GM21717 (cell line): Measurements from ENCODE around the gene OSBPL5.

Experiments
- ATAC-seq: cut with Tn5 transposase; IDR thresholded peaks from one replicate; pipeline ENCODE4 v1.9.1; 2021; ENCODE audit warnings: mild to moderate bottlenecking, moderate library complexity; ENCODE audit not compliant: unreplicated experiment

The OSBPL5 gene

DNA sequence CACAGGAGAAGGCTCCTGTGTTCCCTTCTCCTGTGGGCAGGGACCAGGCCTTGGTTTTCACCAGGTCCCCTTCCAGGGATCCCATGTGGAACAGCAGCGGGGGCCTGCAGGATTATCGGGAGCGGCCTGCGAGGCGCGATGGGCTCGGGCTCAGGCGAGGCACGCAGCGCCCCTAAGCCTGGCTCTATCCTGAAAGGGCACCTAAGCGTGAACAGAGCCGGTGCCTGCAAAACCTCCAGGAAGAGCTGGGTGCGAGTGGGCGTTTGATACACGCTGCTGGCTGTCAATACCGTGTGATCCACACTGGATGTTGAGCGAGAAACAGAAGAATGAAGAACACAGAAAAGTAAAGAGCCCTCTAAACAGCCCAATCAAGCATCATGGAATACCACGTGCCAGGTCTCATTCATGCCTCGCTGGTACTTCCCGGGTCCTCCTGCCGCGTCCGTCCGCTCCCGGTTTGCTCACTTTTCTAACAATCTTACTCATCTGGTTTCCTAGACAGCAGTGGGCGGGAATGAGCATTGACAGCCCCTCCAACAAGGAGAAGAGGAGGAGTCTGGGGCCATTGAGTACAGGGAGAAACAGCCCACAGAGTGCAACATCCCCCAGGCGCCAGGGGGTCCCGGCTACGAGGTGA, 12.5 kb downstream of the OSBPL5 start:
- ATAC-seq, result no peak

DNA sequence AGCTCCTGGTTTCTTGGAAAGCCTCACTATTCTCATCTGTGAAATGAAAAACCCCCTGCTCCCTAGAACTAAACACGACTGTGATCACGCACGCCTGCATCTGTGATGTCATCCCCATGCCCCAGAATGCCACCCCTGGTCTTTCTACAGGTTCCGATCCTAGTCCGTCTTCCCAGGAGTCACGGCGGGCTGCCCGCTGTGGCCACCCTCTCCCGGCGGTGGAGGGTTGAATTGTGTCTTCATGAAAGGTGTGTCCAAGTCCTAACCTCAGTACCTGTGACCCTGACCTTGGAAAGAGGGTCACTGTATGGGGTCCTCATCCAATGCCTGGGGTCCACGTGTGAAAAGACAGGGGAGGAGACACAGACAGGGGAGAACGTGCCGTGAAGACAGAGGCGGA, 14.4 kb downstream of the OSBPL5 start:
- ATAC-seq, result no peak

DNA sequence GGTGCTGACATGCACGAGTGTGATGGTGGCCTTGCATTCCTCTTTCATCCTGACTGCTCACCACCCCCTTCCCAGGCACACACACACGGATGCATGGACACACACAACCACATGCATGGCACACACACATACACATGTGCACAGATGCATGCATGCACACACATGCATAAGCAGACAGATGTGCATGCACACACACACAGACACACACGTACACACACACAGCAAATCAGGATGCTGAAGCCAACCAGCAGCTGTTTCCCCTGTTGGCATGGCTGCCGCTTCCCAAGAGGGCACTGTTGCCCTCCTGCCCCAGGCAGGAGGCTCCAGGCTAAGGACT, 15.3 kb downstream of the OSBPL5 start:
- ATAC-seq, result no peak

DNA sequence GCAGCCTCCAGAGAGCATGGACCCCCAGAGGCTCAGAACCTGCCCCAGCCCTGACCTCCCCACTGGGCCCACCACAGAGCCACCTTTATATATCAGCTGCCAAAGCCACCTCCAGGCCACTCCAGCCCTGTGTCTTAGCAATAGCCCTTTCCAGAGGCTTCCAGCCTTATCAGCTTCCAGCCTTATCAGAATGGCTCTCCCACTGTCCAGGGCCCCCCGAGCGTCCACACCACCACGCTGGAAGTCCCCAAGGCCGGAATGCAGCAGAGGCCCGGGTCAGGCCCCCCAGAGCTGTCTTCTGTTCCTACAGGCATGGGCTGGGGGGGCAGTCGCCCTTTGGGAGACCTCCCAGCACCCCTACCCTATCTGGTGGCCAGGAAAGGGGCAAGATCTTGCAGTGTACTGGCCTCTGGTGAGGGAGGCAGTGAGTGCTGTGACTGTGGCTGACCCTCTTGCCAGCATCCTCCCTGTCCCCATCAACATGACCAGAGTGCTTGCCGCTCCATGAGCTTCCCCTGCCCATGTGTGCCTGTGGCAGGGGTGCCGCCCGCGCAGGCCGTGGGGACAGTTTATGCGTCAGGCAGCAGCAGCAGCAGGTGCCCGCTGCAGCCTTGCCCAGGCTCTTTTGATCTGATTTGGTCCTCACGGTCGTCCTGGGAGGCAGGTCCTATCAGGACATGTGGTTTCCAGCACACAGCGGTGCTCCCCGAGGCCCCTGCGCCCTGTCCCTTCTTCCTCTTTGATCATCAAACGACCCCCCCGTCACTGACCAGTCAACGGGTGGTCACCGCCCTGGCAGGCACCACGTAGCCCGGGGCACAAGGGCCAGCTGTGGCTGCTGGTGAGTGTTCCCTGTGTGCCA, 15.9 kb downstream of the OSBPL5 start:
- no peak for ATAC-seq

DNA sequence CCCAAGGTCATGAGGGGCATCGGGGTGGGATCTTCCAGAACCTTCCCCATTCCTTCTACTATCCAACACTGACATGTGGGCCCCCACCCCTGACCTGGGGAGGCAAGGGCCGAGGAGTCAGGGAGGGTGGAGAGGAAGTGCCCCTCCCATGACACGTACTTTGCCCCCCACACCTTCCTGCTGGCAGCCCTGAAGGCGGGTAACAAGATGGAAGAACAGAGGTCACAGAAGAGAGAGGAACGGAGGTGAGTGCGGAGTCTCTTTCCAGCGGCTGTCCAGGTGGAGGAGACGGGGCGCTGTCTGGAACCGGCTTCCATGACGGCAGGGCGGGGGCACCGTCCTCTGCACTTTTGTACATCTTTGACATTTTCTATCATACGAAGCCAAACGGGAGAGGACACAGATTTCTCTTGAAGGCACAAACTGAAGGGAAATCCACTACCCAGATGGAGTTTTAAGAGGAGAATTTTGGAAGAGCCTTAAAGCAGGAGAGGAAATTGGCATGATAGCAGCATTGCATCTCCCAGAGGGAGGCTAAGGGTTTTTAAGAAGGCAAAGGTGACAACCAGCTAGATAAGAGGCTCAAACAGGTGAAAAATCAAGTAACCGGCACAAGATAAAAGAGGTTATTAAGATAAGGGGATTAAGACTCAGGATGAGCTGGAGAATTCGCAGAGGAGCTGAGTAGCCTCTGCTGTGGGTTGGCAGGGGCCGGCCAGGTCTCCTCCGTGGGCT, 16.7 kb downstream of the OSBPL5 start:
- ATAC-seq, result no peak

DNA sequence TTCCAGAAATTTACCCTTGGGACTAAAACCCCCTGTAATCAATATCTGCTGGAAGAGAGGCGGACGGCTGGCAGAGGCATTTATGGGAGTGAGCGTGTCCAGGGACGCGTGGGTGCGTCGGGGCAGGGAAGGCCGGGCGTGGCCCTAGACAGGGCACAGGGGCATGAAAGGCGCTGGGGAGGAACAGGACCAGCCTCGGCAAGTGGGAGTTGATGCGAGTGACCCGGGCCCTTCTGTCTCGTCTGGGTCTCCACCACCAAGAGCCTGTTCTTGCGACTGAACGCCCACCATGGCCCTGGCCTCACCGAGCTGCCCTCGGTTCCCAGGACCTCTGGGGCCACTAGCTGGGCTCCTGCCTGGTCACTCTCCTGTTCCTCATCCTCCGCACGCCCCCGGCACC, 17.5 kb downstream of the OSBPL5 start:
- ATAC-seq, result no peak

DNA sequence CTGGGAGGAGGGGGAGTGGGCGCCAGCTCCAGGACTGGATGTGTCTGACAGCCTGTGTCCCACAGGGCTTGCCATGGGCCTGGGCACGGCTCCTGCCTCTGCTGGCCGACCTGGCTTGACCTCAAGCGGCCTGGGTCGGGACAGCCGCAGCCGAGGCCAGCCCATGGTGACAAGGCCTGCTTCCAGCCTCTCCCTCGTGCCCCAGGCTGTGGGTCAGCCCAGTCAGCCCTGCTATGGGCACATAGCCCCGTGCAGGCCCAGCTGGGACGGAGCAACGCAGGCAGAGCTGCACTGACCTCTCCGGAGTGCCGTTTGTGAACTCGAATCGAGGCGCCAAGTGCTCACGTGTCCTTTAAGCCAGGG, 17.9 kb downstream of the OSBPL5 start:
- ATAC-seq, result no peak

DNA sequence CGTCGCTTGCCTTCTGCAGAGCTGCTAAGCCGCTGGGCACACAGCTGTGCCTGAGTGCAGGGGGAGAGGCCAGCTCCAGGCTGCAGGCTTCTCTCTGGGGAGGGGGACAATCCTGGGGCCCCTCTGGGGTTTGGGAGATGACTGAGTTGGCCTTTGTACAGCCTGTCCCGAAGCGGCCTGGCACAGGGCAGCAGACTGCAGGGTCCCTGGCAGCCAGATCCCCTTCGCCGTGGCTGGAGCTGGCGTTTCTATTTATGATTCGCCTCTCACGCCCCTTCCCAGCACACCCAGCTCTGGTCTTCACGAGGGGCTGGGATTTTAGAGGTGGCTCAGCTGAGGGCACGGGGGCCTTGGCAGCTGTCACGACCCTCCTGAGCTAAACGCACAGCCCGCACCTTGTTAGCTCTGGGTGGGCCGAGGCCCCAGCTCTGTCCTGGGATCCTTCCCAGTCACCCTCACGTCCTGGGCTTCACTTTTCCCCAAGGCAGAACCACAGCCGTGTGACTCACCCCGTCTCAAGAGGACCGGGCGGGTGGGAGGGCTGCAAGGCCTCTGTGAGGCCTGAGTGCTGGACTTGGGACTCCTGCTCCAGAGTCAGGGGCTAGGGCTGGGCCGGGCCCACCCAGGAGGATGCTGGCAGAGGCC, 18.4 kb downstream of the OSBPL5 start:
- no peak for ATAC-seq

DNA sequence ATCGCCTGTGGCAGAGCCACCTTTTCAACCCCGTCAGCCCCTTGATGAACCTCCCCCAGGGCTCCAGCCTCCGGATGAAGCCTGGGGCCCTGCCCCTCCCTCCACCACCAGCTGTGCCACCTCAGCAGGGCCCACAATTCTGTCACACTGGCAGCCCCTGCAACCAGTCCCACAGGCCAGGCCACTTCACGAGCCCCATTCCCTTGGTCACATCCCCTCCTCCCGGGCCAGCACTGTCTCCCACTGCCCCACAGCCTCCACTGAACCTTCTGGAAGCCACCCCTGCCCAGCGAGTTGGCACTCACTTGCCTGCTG, 19.9 kb downstream of the OSBPL5 start:
- ATAC-seq, result no peak

DNA sequence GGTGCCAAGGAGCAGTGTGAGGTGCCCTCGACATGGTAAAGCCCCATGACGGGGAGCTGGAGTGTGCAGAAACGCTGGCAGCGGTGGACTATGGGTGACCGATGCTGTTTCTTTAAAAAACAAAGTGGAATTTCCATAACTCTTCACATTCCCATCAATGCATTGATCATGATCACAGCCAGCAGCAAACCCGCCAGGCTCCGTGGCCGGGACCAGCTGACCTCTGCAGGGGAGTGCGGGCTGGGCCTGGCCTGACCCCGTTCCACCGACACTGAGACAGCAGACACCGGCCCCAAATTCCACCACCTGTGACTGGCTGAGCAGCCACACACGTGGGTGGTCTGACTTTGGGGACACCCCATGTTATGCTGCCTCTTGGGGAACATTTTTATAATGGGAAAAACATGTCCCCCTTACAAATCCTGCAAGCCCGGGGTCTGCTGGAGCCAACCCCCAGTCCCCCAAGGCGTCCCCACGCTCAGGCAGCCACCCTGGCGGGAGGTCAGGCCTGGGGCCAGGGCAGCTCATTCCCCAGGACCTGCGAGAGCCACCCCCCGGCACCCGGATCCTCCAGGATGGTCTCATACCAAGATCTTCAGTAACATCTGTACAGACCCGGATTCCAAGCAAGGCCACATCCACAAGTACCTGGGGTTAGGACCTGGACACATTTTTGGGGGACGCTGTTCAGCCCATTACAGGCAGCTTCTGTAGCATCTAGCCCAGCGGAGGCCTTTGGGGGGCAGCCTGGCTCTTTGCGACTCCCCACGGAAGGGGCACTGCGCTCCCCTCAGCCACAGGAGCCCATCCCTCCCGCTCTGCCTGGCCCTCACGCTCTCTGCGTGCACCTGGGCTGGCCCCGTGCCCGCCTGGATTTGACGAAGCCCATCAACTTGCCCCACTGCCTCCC, 20.6 kb downstream of the OSBPL5 start:
- no peak for ATAC-seq

DNA sequence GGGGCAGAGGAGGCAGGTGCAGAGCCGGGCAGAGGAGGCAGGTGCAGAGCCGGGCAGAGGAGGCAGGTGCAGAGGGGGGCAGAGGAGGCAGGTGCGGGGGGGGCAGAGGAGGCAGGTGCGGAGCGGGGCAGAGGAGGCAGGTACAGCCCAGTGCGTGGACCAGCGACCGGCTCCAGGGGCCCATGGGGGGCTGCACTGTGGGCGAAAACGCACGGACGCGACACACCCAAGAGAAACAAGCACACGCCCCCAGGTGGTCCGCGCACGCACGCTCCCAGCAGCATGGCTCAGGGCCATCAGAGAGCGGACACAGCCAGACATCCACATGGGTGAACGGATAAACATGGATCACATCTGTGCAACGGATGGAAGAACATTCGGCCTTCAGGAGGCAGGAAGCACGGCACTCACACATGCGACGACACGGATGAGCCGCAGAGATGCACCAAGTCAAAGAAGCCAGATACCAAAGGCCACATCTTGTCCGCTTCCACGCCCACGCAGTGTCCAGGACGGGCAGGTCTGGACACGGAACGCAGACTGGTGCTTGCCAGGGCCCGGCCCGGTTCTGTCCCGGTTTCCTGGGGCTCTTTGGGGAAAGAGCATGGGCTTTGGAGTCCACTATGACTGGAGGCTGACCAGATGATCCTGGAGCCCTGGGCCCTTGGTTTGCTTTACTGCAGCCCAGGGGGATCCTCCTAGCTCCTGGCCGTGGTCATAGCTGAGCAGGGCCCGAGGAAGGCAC, 21.8 kb downstream of the OSBPL5 start:
- ATAC-seq, result no peak

DNA sequence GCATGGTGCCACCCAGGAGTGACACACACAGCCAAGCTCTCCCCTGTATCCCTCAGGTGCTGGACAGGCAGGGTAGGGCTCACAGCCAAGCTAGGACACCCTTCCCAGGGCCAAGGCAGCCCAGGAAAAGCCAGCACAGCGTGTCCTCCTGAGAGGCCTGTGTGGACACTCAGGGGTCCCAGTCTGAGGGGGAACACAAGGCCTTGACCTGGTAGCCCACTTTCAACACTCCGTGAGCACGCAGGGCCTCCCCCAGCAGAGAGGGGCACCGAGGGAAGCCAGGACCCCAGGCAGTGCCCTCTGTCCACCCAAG, 24.9 kb downstream of the OSBPL5 start:
- no peak for ATAC-seq

DNA sequence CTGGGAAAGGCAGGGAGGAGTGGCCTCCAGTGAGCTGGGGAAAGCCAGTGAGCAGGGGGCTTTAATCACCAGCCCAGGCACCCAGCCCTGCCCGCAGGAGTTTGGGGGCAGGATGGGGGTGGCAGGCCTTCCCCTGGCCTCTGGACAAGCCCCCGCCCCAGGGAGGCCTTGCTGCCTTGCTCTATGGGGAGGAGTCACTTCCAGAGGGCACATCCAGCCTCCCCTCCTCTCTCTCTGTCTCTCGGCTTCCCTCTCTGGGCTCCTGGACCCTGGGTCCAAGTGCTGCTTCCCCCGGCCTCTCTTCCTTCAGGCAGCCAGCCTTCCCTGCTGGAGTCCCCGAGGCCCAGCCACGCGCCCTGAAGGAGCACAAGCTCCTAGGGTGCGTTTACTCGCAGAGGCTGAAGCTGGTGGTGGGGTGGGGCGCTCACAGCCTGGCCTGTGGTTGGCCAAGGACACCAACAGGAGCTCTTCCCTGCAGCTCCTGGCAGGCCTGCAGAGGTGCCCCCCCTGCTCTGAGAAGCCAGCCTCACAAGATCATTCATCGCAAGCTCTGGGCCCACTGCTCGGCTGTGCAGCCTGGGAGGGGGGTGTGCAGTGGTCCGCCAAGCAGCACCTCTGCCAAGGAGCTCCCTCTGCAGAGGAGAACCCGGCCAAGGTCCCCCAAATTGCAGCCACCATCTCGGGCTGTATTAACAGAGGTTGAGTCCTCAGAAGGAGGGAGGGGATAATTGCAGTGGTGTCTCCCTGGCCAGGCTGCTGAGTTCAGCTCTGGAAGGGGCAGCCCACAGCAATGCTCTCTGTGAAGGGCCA, 25.4 kb downstream of the OSBPL5 start:
- no peak for ATAC-seq

DNA sequence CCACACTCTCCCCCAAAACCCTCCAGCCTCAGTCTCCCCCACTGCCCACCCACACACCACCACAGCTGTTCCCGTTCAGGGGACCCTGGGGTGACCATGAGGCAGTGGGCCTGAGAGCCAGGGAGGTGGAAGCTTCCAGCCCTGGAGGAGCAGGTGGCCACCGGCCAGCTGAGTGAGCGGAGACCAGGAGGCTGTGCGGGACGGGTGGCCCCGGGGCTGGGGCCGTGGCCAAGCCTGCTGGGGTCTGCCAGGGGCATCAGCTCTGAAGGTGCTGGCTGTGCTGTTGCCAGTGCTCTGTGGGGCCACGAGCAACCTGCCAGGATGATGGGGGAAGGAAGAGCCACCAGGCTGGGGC, 26.0 kb downstream of the OSBPL5 start:
- no peak for ATAC-seq

DNA sequence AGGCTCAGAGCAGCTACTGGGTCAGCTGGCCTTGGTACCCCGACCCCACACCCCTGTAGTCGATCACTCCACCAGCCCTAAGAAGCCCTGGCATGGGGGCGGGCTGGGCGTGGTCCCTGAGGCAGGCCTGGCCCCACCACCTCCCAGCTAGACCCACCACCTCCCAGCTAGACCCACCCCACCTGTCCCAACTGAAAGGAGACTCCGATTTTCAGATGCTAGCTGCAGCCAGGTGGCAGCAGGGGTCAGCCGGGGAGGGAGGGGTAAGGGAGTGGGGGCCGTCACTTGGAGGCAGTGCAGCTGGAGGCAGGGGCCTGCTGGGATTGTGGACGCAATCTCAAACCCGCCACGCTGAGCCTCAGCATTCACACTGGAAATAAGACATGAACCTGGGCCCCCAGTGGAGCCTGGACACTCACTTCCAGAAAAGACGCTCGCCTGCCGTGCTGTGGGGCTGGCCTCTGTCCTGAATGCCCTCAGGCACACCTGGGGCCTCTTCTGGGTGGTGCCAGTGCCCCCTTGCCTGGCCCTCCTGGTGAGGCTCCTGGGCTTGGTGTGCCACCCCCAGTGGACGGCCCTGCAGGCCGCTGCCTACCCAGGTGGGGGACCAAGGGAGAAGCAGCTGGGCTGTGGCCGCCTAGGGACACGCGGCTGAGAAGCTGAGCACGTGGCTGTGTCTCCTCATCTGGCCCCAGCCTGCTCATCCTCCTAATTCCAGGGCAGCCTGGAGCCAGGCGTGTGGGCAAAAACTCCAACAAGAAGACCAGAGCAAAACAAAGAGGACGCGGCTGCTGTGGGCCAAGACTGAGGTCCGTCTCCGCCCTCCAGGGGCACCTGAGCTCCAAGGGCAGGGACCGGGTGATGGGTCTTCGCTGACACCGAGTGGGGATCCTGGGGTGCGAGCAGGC, 26.7 kb downstream of the OSBPL5 start:
- no peak for ATAC-seq

DNA sequence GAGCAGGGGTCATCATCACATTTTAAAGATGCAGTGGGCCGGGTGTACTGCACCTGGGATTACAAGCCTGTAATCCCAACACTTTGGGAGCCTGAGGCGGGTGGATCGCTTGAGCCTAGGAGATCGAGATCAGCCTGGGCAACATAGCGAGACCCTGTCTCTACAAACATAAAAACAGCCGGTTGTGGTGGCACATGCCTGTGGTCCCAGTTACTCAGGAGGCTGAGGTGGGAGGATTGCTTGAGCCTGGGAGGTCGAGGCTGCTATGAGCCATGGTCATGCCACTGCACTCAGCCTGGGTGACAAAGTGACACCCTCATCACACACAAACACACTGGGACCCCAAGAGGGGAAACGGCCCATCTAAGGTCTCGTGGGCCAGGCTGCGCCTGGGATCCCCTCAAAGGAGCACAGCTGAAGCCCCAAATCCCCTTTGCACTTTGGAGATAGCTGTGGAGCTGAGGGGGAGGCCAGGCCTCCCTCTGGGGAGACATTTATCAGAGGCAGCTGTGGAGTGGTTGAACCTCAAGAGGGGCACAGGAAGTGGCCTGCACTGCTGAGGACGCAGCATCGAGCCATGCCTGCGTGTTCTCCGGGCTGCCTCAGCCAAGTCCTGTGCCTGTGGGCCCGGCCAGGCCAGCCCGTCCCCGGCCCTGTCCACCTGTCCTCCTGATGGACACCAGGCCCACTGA, 27.5 kb downstream of the OSBPL5 start:
- no peak for ATAC-seq

DNA sequence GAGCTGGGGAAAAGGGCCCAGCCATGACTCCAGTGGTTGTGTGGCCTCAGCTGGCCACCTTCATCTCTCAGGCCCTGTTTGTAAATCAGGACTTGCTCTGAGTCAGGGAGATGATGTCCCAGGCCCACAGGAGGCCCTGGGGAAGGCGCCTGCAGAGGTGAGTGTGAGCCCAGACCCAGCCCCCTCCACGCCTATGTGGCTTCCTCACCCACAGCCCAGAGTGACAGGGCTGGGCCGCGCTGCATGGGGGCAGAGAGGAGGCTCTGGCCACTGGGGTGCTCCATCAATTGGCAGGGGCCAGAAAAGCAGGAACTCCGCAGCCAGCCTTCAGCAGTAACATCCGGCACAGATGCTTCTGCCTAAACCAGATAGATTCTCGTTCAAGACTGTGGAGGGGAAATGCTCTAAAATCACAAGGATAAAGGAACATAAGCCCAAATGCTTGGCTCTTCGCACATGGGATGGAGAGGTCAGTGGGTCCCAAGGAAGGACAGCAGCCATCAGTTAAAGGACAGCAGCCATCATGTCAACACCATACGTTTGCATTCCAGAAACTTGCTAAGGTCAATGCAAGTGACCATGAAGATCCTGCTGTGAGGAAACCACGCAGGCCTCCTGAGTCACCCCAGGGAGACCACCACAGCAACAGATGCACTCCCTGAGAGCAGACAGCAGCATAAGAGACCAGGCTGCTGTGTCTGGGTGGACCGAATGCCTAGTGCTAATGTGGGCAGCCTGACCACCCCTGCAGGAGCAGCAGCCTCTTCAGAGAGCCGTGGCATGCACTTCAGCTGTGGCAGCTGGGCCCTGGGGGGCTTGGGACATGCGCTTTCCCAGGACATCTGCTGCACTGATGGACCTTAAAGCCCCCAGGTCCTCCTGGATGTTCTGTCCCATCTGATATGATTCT, 28.3 kb downstream of the OSBPL5 start:
- no peak for ATAC-seq
